Measurements from ENCODE around the gene ALG11. TPM values are rescaled to one million over a fixed set of nuclear protein-coding genes. Genes with fewer than 3 reads are reported as not detected.
"Not testable (repeated sequence)": the region's sequence is repeated elsewhere in the genome, so short reads cannot be mapped to it uniquely, and the experiment has no call there.

ALG11 gene
- total RNA-seq, 6 experiments from 2014 or later, result 8.8 to 23.0 (median 15.4) TPM

DNA sequence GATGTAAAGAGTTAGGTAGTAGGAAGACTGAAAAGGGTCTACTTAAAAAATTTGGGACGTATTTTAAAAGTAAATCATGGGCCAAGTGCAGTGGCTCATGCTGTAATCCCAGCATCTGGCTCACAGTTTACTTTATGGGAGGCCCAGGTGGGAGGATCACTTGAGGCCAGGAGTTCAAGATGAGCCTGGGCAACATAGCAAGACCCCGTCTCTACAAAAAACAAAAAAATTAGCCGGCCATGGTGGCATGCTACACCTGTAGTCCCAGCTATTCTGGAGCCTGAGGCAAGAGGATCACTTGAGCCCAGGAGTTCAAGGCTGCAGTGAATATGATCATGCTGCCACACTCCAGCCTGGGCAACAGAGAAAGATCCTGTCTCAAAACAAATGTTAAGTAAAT lies 35.3 kb downstream of the ALG11 start:
- H3K27me3 ChIP-seq, result no peaks in the 10 kb centered on the region
- ATAC-seq (no peak), DNase-seq (no peak)
- 92% methylated on average over 2 of the region's 3 CpGs for WGBS (ENCODE audit: insufficient coverage, low coverage, low lambda C conversion rate, missing lambda C conversion rate)
- H3K4me1 ChIP-seq, result peaks cover 0 to 4% (median 0%) of the 10 kb centered on the region in 4 donors
- intact Hi-C loops (cut with DNase I), result no loop called here
- no peak overlapping the region for H3K27ac ChIP-seq
- no peak overlapping the region for H3K4me3 ChIP-seq
- TF ChIP-seq POLR2A (IDR thresholded peaks at IDR 0.05) (no peak), CTCF (IDR thresholded peaks at IDR 0.05) (no peak)
- no peaks in the 10 kb centered on the region for H3K9me3 ChIP-seq
- H3K36me3 ChIP-seq, result no peaks in the 10 kb centered on the region

GRCh38 chr13:52048516-52048915 lies 36.3 kb downstream of the ALG11 start:
- no peaks in the 10 kb centered on the region for H3K9me3 ChIP-seq
- intact Hi-C loops (cut with DNase I), result no loop called here
- WGBS (ENCODE audit: insufficient coverage, low coverage, low lambda C conversion rate, missing lambda C conversion rate), result 55% methylated on average over 2 of the region's 2 CpGs
- DNase-seq, result no peak
- TF ChIP-seq POLR2A (IDR thresholded peaks at IDR 0.05) (no peak), CTCF (IDR thresholded peaks at IDR 0.05) (no peak)
- ATAC-seq, result no peak
- H3K4me3 ChIP-seq, result no peak overlapping the region
- no peak overlapping the region for H3K27ac ChIP-seq
- peaks cover 0 to 2% (median 0%) of the 10 kb centered on the region in 4 donors for H3K4me1 ChIP-seq
- H3K27me3 ChIP-seq, result no peaks in the 10 kb centered on the region
- H3K36me3 ChIP-seq, result no peaks in the 10 kb centered on the region

- no peak for DNase-seq
- intact Hi-C loops (cut with DNase I), result no loop called here
- no peak for ATAC-seq
These were observed 39.2 kb downstream of the ALG11 start for GRCh38 chr13:52051400-52051799.

GRCh38 chr13:52053460-52053859 lies 41.3 kb downstream of the ALG11 start:
- no peak for ATAC-seq
- intact Hi-C loops (cut with DNase I), result no loop called here
- no peaks in the 10 kb centered on the region for H3K4me1 ChIP-seq
- DNase-seq, result no peak
- no peak overlapping the region for H3K4me3 ChIP-seq
- no peaks in the 10 kb centered on the region for H3K27me3 ChIP-seq
- H3K36me3 ChIP-seq, result no peaks in the 10 kb centered on the region
- H3K27ac ChIP-seq, result no peak overlapping the region
- H3K9me3 ChIP-seq, result no peaks in the 10 kb centered on the region
- WGBS (ENCODE audit: insufficient coverage, low coverage, low lambda C conversion rate, missing lambda C conversion rate), result 77% methylated on average over 4 of the region's 4 CpGs
- TF ChIP-seq POLR2A (IDR thresholded peaks at IDR 0.05) (no peak), CTCF (IDR thresholded peaks at IDR 0.05) (no peak)

More at GRCh38 chr13:52051400-52051799, 39.2 kb downstream of the ALG11 start:
- Histone ChIP-seq H3K27ac (no peak overlapping the region), H3K4me1 (no peaks in the 10 kb centered on the region), H3K9me3 (no peaks in the 10 kb centered on the region), H3K4me3 (no peak overlapping the region), H3K36me3 (no peaks in the 10 kb centered on the region), H3K27me3 (no peaks in the 10 kb centered on the region)
- TF ChIP-seq CTCF (IDR thresholded peaks at IDR 0.05), result no peak
- TF ChIP-seq POLR2A (IDR thresholded peaks at IDR 0.05), result no peak
- WGBS (ENCODE audit: insufficient coverage, low coverage, low lambda C conversion rate, missing lambda C conversion rate), result 74% methylated on average over 7 of the region's 7 CpGs

DNA sequence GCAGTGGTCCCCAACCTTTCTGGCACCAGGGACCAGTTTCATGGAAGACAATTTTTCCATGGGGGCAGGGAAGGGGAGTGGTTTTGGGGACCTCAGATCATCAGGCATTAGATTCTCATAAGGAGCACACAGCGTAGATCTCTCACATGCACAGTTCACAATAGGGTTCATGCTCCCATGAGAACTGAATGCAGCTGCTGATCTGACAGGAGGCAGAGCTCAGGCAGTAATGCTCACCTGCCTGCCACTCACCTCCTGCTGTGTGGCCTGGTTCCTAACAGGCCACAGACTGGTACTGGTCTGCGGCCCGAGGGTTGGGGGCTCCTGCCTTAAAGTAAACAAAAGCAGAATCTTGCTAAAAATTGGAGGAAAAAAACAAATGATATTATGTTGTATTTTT lies 48.9 kb downstream of the ALG11 start:
- 88% methylated on average over 1 of the region's 3 CpGs for WGBS (ENCODE audit: insufficient coverage, low coverage, low lambda C conversion rate, missing lambda C conversion rate)
- H3K9me3 ChIP-seq; intact Hi-C loops (cut with DNase I); H3K27ac ChIP-seq; H3K27me3 ChIP-seq; ATAC-seq; H3K4me1 ChIP-seq; DNase-seq; H3K4me3 ChIP-seq; H3K36me3 ChIP-seq: not testable (repeated sequence)

Data from right lobe of liver (tissue), 6 donors.